ENCODE measurements around the gene OCLN.
"Not testable (repeated sequence)": the region's sequence is repeated elsewhere in the genome, so short reads cannot be mapped to it uniquely, and the experiment has no call there.

The OCLN gene

DNA sequence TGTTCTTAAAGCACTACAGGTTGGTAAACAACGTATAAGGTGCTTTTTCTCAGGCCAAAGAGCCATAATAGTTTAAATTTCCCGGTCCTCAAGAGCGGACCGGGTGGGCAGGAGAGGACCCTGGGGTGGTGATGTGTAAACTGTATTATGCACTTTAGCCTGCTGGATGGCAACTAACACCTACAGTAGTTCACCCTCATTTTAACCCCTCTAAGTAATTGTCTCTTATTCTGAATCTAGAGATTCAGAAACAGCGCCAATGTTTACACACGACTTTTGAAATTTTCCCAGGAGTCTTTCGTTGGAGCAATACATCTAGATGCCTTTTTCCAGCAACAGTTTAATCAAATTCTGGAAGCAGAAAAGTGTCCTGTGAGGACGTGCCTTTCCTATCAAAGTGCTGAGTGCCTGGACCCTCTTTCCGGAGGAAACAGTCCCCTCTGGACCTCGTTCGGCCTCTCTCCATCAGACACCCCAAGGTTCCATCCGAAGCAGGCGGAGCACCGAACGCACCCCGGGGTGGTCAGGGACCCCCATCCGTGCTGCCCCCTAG, 676 bp upstream of the OCLN start:
- no peak for DNase-seq

DNA sequence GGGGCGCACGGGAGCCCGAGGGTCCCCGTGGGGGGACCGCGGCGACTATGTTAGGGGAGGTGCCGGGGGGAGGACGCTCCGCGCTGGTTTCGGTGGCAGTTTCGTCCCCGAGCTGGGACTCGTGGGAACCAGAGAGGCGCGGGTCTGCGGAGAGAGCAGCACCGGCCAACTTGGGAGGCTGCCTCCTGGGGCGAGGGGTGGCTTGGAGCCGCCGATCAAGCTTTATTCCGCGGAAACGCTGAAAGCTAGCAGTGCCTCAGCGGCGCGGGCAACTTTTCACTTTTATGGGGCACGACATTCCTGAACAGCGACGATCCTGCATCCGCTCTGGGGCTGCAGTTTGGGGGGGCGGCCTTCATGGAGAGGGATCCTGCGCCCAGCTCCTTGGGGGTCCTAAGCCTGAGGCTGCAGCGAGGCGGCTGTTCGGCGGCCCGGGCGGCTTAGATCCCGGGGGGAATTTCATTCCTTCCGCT, 369 bp downstream of the OCLN start:
- no peak for DNase-seq

DNA sequence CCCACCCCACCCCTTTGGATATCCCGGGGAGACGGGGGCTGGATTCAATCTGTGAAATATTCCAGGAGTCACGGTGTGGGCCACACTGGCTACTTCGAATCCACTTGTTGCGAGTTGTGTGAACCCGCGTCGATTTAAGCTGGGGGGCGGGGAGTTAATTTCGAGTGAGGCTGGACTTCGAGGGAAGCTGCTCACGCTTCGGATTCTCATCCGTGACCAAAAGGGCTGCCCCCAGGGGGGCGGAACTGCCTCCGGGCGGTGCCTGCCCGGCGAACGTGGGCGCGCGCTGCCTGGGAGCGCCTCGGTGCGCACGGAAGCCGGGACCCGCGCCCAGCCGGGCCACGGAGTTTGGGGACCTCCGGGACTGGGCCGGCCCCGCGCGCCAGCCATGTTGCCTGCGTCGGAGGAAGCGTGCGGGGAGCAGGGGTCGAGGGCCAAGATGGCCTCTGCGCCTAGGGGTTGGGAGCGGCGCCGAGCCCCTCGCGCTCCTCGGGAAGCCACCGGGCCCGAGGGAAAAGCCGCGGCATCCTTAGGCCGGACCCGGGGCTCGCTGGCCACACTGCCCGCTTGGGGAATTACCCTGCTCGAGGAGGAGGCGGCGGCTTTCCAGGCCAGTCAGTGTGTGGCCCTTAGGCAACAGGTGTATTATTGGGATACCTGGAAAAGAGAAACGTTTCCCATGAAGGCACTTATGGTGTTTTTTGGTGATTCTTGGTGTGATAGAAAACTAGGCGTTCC, 975 bp downstream of the OCLN start:
- DNase-seq: no peak

GRCh38 chr5:69494452-69494851, 1.9 kb downstream of the OCLN start:
- no peak for DNase-seq

GRCh38 chr5:69497006-69497520, 4.5 kb downstream of the OCLN start:
- DNase-seq: no peak

DNA sequence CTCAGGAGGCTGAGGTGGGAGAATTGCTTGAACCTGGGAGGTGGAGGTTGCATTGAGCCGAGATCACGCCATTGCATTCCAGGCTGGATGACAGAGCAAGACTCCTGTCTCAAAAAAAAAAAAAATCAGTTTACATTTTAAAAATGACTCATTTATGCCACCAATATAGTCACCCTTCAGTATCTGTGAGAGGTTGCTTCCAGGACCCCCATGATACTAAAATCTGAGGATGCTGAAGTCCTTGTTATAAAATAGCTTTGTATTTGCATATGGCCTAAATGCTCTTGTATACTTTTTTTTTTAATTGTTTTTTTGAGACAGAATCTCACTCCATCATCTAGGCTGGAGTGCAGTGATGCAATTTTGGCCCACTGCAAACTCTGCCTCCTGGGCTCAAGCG, 5.8 kb downstream of the OCLN start:
- no peak for DNase-seq

DNA sequence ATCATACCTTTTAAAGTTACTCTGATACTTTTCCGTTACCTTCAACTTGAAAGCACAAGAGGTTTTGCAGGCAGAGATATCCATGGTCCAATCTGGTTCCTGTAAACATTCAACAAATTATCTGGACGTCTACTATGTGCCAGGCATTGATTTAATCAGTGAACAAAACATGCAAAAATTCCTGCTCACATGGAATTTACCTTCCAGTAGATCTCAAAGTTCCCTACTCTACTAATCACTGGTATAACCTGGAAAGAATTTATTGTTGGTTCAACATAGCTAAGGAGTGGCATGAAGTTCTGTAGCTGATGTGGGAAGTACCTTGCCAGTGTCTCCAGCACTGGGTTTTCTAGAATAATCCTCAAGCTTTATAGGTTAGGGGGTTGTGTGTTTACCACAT, 9.8 kb downstream of the OCLN start:
- DNase-seq: no peak

GRCh38 chr5:69502767-69503488, 10.3 kb downstream of the OCLN start:
- DNase-seq: no peak

- DNase-seq: no peak
These were observed 11.4 kb downstream of the OCLN start for GRCh38 chr5:69504036-69504435.

GRCh38 chr5:69505306-69505705, 12.7 kb downstream of the OCLN start:
- DNase-seq: no peak

- DNase-seq: no peak
These were observed 16.6 kb downstream of the OCLN start for GRCh38 chr5:69509212-69509611.

- DNase-seq: no peak
These were observed 18.1 kb downstream of the OCLN start for GRCh38 chr5:69510694-69511093.

GRCh38 chr5:69512740-69513260, 20.2 kb downstream of the OCLN start:
- no peak for DNase-seq

GRCh38 chr5:69515570-69515969, 23.0 kb downstream of the OCLN start:
- not testable (repeated sequence) for DNase-seq

- no peak for DNase-seq
These were observed 24.2 kb downstream of the OCLN start for GRCh38 chr5:69516769-69517168.

DNA sequence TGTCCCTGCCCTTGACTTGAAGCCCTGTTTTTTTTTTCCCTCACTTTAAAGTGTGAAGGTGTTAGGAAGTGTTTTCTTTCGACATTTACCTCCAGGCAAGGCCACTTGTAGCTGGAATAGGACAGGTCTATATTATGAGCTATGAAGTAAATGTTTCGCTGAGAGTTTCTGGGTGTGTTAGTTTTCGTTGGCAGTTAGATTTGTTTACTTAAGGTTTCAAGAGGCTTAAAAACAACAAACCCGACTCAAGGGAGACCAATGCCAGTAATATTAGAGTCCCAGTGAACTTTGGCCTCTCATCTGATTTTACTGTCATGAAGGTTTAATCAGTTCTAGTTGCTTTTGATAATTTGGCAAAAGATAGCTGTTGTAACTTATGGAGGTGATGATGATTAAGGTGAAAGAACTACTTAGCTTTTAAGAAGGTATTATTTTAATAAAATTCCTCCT, 25.2 kb downstream of the OCLN start:
- DNase-seq: no peak

- DNase-seq: no peak
These were observed 26.7 kb downstream of the OCLN start for GRCh38 chr5:69519285-69519684.

- DNase-seq: no peak
These were observed 29.4 kb downstream of the OCLN start for GRCh38 chr5:69522035-69522434.

- no peak for DNase-seq
These were observed 32.9 kb downstream of the OCLN start for GRCh38 chr5:69525490-69525889.

GRCh38 chr5:69526660-69527059, 34.1 kb downstream of the OCLN start:
- no peak for DNase-seq

GRCh38 chr5:69527128-69527770, 34.7 kb downstream of the OCLN start:
- DNase-seq: no peak

GRCh38 chr5:69528035-69528434, 35.4 kb downstream of the OCLN start:
- DNase-seq: no peak

GRCh38 chr5:69528609-69529008, 36.0 kb downstream of the OCLN start:
- no peak for DNase-seq
